Measurements from ENCODE around the gene SMIM21.

DNA sequence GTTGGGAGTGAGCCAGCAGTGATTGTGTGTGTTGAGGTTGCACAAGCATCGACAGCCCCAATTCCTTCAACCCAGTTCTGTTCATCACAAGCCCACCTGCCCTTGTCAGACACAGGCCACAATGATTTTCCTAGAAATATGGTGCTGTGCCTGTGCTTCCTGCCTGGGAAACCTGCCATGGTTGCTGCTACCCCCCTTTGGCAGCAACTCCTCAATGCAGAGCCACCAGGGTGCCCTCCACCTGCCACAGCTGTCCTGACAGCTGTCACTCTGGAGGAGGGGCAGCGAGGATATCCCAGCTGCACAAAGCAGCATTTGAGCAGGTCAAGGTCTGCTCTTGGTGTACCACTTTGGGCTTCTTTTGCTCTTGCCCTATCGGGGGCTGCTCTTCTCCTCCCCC is 27.1 kb downstream of the SMIM21 start:
- TF ChIP-seq YY1 (IDR thresholded peaks at IDR 0.05; ENCODE audit: low read depth, low read length) (no peak), SAP30 (IDR thresholded peaks at IDR 0.05; ENCODE audit: insufficient read depth, insufficient replicate concordance, low read length) (no peak), POLR2A (IDR thresholded peaks at IDR 0.05; ENCODE audit: control extremely low read depth in 1 of 2, low read depth in 2 of 2, low read length in 2 of 2) (no peak), JUND (IDR thresholded peaks at IDR 0.05; ENCODE audit: low read length) (no peak), EP300 (IDR thresholded peaks at IDR 0.05; ENCODE audit: borderline replicate concordance in 1 of 2, low read depth in 2 of 2, low read length in 2 of 2) (no peak), KDM1A (IDR thresholded peaks at IDR 0.05; ENCODE audit: borderline replicate concordance, low read length) (no peak), TAF7 (optimal IDR thresholded peaks at IDR 0.05; ENCODE audit: borderline replicate concordance, low read depth, low read length) (no peak), RBBP5 (IDR thresholded peaks at IDR 0.05; ENCODE audit: borderline replicate concordance, low read depth, low read length) (no peak), FOSL1 (IDR thresholded peaks at IDR 0.05; ENCODE audit: insufficient read depth, low read depth, low read length) (no peak), BCL11A (IDR thresholded peaks at IDR 0.05; ENCODE audit: low read depth in 2 of 2, low read length in 2 of 2) (no peak)
- TF ChIP-seq, protein P1, sequence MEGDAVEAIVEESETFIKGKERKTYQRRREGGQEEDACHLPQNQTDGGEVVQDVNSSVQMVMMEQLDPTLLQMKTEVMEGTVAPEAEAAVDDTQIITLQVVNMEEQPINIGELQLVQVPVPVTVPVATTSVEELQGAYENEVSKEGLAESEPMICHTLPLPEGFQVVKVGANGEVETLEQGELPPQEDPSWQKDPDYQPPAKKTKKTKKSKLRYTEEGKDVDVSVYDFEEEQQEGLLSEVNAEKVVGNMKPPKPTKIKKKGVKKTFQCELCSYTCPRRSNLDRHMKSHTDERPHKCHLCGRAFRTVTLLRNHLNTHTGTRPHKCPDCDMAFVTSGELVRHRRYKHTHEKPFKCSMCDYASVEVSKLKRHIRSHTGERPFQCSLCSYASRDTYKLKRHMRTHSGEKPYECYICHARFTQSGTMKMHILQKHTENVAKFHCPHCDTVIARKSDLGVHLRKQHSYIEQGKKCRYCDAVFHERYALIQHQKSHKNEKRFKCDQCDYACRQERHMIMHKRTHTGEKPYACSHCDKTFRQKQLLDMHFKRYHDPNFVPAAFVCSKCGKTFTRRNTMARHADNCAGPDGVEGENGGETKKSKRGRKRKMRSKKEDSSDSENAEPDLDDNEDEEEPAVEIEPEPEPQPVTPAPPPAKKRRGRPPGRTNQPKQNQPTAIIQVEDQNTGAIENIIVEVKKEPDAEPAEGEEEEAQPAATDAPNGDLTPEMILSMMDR (IDR thresholded peaks at IDR 0.05; ENCODE audit: control extremely low read depth in 1 of 3, insufficient read depth in 1 of 3, low read depth in 1 of 3, low read length in 3 of 3) = no peak
- TF ChIP-seq, protein P2, sequence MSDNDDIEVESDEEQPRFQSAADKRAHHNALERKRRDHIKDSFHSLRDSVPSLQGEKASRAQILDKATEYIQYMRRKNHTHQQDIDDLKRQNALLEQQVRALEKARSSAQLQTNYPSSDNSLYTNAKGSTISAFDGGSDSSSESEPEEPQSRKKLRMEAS (IDR thresholded peaks at IDR 0.05) = no peak
- TF ChIP-seq, protein P3, sequence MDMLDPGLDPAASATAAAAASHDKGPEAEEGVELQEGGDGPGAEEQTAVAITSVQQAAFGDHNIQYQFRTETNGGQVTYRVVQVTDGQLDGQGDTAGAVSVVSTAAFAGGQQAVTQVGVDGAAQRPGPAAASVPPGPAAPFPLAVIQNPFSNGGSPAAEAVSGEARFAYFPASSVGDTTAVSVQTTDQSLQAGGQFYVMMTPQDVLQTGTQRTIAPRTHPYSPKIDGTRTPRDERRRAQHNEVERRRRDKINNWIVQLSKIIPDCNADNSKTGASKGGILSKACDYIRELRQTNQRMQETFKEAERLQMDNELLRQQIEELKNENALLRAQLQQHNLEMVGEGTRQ (IDR thresholded peaks at IDR 0.05; ENCODE audit: low read length) = no peak
